KG1 (cell line): ENCODE data around the gene PDE6B.
"Not testable (repeated sequence)": the region's sequence is repeated elsewhere in the genome, so short reads cannot be mapped to it uniquely, and the experiment has no call there.

ENCODE experiments used
- DNase-seq: peaks from one replicate; lab custom pipeline; 2025; lab: John Stamatoyannopoulos, UW

Gene PDE6B

GRCh38 chr4:635851-636627, 10.7 kb downstream of the PDE6B start:
- DNase-seq: no peak

- no peak for DNase-seq
Measured at GRCh38 chr4:636628-637159, 11.3 kb downstream of the PDE6B start.

- no peak for DNase-seq
Measured at GRCh38 chr4:637536-638280, 12.3 kb downstream of the PDE6B start.

- not testable (repeated sequence) for DNase-seq
Measured at GRCh38 chr4:642366-642765, 17.0 kb downstream of the PDE6B start.

GRCh38 chr4:646460-646859, 21.1 kb downstream of the PDE6B start:
- no peak for DNase-seq

GRCh38 chr4:647481-647880, 22.1 kb downstream of the PDE6B start:
- DNase-seq: no peak

- no peak for DNase-seq
Measured at GRCh38 chr4:648579-649292, 23.4 kb downstream of the PDE6B start.

- DNase-seq: no peak
Measured at GRCh38 chr4:649293-649625, 23.9 kb downstream of the PDE6B start.

GRCh38 chr4:649751-650310, 24.5 kb downstream of the PDE6B start:
- DNase-seq: no peak

- no peak for DNase-seq
Measured at GRCh38 chr4:650461-650860, 25.1 kb downstream of the PDE6B start.

GRCh38 chr4:650951-651883, 25.8 kb downstream of the PDE6B start:
- no peak for DNase-seq

- DNase-seq: no peak
Measured at GRCh38 chr4:651884-652642, 26.7 kb downstream of the PDE6B start.

- no peak for DNase-seq
Measured at GRCh38 chr4:653080-653821, 27.9 kb downstream of the PDE6B start.

GRCh38 chr4:653831-654502, 28.6 kb downstream of the PDE6B start:
- no peak for DNase-seq

GRCh38 chr4:654503-654845, 29.1 kb downstream of the PDE6B start:
- DNase-seq: no peak

- DNase-seq: no peak
Measured at GRCh38 chr4:654871-655463, 29.6 kb downstream of the PDE6B start.

- no peak for DNase-seq
Measured at GRCh38 chr4:655464-656151, 30.2 kb downstream of the PDE6B start.
